DMS 273 (cell line): ENCODE measurements around the gene GTPBP1.

ENCODE experiments used
- DNase-seq: peaks from one replicate; lab custom pipeline; 2025; ENCODE audit not compliant: unreplicated experiment; lab: John Stamatoyannopoulos, UW

The GTPBP1 gene

DNA sequence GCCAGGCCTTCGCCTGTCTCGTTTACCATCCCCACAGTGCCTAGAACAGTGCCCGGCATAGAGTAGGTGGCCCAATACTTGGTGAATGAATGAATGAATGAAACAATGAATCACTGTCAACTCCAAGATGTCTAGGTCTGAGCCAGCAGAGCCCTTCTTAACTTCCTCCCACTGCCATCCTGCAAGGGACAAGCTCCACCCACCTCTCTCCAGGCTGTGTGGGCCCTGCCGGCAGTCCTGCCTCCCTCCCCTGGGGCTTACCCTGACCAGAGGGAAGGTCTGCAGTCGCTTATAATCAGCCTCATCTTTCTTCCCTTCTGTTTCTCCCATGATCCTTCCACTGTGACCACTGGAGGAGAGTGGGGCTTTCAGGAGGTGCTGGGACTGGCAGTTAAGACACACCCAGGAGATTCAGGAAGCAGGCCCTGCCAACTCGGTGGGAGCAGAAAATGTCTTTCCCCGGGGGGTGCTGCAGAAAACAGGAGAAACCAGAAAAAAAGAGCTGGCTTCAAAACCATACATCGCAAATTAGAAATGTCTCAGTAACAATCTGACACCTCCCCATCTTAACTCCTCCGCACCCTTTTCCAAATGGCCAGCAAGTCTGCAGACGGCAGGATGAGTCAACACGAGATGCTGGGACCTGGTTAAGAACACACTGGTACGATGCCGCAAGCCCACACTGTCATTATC, 76.8 kb downstream of the GTPBP1 start:
- no peak for DNase-seq
